Measurements from ENCODE around the gene CANT1.

Gene CANT1

GRCh38 chr17:79009397-79010303 is at the start of gene CANT1:
CANT1 (minus strand) TSS chr17:79009764; CDS start chr17:78997622, 12,142 bp downstream.
- DNase-seq (ENCODE audit: low spot score) (peak; percentile 50), ATAC-seq (ENCODE audit: low read depth) (peak; percentile 78)
- peaks cover 24% of the 10 kb centered on the region for H3K36me3 ChIP-seq (ENCODE audit: low read depth)
- peak within 1 kb of the TSS; percentile 56 for H3K27ac ChIP-seq (ENCODE audit: poor library complexity, severe bottlenecking)
- H3K4me3 ChIP-seq (ENCODE audit: severe bottlenecking): peak within 1 kb of the TSS; percentile 95
- peaks cover 9% of the 10 kb centered on the region for H3K9me3 ChIP-seq (ENCODE audit: severe bottlenecking)
- H3K27me3 ChIP-seq (ENCODE audit: insufficient read depth, poor library complexity, severe bottlenecking): no peaks in the 10 kb centered on the region
- TF ChIP-seq, protein P1, sequence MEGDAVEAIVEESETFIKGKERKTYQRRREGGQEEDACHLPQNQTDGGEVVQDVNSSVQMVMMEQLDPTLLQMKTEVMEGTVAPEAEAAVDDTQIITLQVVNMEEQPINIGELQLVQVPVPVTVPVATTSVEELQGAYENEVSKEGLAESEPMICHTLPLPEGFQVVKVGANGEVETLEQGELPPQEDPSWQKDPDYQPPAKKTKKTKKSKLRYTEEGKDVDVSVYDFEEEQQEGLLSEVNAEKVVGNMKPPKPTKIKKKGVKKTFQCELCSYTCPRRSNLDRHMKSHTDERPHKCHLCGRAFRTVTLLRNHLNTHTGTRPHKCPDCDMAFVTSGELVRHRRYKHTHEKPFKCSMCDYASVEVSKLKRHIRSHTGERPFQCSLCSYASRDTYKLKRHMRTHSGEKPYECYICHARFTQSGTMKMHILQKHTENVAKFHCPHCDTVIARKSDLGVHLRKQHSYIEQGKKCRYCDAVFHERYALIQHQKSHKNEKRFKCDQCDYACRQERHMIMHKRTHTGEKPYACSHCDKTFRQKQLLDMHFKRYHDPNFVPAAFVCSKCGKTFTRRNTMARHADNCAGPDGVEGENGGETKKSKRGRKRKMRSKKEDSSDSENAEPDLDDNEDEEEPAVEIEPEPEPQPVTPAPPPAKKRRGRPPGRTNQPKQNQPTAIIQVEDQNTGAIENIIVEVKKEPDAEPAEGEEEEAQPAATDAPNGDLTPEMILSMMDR (IDR thresholded peaks at IDR 0.05; ENCODE audit: poor library complexity, severe bottlenecking): no peak
- H3K4me1 ChIP-seq (ENCODE audit: insufficient read depth, poor library complexity, severe bottlenecking): peaks cover 40% of the 10 kb centered on the region

- Histone ChIP-seq H3K36me3 (ENCODE audit: low read depth) (no peaks in the 10 kb centered on the region), H3K4me1 (ENCODE audit: insufficient read depth, poor library complexity, severe bottlenecking) (no peaks in the 10 kb centered on the region), H3K27me3 (ENCODE audit: insufficient read depth, poor library complexity, severe bottlenecking) (no peaks in the 10 kb centered on the region), H3K9me3 (ENCODE audit: severe bottlenecking) (no peaks in the 10 kb centered on the region), H3K27ac (ENCODE audit: poor library complexity, severe bottlenecking) (no peak overlapping the region), H3K4me3 (ENCODE audit: severe bottlenecking) (no peak overlapping the region)
- TF ChIP-seq, protein P1 (IDR thresholded peaks at IDR 0.05; ENCODE audit: poor library complexity, severe bottlenecking): no peak
- no peak for ATAC-seq (ENCODE audit: low read depth)
- no peak for DNase-seq (ENCODE audit: low spot score)
Measured at GRCh38 chr17:79057737-79058385, 48.3 kb upstream of the CANT1 start.

DNA sequence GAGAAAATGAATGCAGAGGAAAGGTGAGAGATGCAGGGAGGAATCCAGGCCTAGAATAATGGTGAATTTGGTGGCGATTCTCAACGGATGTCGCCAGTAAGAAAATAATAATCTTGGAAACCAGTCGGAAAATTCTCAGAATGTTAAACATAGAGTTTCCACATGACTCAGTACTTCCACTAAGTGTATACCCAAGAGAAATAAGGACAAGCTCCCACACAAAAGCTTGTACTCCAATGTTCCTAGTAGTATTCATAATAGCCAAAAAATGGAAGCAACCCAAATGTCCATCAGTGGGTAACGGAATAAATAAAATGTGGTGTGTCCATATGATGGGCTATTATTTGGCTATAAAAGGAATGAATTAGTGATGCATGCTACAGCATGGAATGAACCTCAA is 45.6 kb upstream of the CANT1 start:
- H3K9me3 ChIP-seq (ENCODE audit: severe bottlenecking): no peaks in the 10 kb centered on the region
- H3K4me3 ChIP-seq (ENCODE audit: severe bottlenecking): no peak overlapping the region
- TF ChIP-seq, protein P1 (IDR thresholded peaks at IDR 0.05; ENCODE audit: poor library complexity, severe bottlenecking): no peak
- H3K27ac ChIP-seq (ENCODE audit: poor library complexity, severe bottlenecking): no peak overlapping the region
- no peak for DNase-seq (ENCODE audit: low spot score)
- no peak for ATAC-seq (ENCODE audit: low read depth)
- no peaks in the 10 kb centered on the region for H3K36me3 ChIP-seq (ENCODE audit: low read depth)
- H3K4me1 ChIP-seq (ENCODE audit: insufficient read depth, poor library complexity, severe bottlenecking): no peaks in the 10 kb centered on the region
- H3K27me3 ChIP-seq (ENCODE audit: insufficient read depth, poor library complexity, severe bottlenecking): no peaks in the 10 kb centered on the region

DNA sequence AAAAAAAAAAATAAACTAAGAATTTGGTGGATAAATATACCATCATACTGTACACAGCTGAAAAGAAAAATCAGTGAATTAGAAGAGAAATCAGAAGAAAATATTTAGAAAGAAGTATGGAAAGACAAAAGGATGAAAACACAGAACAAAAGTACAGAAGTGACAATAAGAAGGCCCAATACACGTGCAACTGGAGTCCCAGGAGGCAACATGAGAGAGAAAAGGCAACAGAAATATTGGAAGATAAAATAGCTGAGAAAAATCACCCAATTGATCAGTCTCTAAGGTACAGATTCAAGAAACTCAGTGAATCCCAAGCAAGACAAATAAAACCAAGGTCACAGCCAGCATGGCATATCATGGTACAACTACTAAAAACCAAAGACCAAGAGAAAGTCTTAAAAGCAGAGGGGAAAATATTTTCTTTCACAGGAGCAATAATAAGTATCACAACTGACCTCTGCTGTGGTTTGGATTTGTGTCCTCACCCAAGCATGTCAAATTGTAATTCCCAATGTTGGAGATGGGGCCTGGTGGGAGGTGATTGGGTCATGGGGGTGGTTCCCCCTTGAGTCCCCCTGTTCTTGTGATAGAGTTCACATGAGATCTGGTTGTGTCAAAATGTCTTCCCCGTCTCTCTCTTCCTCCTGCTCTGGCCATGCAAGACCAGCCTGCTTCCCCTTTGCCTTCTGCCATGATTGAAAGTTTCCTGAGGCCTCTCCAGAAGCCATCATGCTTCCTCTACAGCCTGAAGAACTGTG is 44.8 kb upstream of the CANT1 start:
- TF ChIP-seq, protein P1 (IDR thresholded peaks at IDR 0.05; ENCODE audit: poor library complexity, severe bottlenecking): no peak
- H3K4me1 ChIP-seq (ENCODE audit: insufficient read depth, poor library complexity, severe bottlenecking): no peaks in the 10 kb centered on the region
- H3K4me3 ChIP-seq (ENCODE audit: severe bottlenecking): no peak overlapping the region
- no peaks in the 10 kb centered on the region for H3K9me3 ChIP-seq (ENCODE audit: severe bottlenecking)
- DNase-seq (ENCODE audit: low spot score) (no peak), ATAC-seq (ENCODE audit: low read depth) (no peak)
- no peak overlapping the region for H3K27ac ChIP-seq (ENCODE audit: poor library complexity, severe bottlenecking)
- H3K27me3 ChIP-seq (ENCODE audit: insufficient read depth, poor library complexity, severe bottlenecking): no peaks in the 10 kb centered on the region
- no peaks in the 10 kb centered on the region for H3K36me3 ChIP-seq (ENCODE audit: low read depth)
